Liver (tissue), 9 donors: ENCODE measurements around the gene SIKE1. TPM values are rescaled to one million over a fixed set of nuclear protein-coding genes. Genes with fewer than 3 reads are reported as not detected.

ENCODE experiments used
- DNase-seq: peaks from one replicate; pipeline ENCODE4 v3.0.0-alpha.2; 2017; ENCODE audit warnings: low spot score
- H3K27ac ChIP-seq, 2 donors: one replicate each; pipeline ENCODE4 v1.7.0; 2013; ENCODE audit warnings: inconsistent platforms in 2 of 2, low read length in 2 of 2, control low read depth in 1 of 2, low read depth in 1 of 2, mild to moderate bottlenecking in 1 of 2
- H3K27me3 ChIP-seq, 4 donors: one replicate each; pipeline versions ENCODE4 v1.6.1 to v1.7.0; 2013; ENCODE audit warnings: low read length in 3 of 4, inconsistent platforms in 1 of 4, mild to moderate bottlenecking in 1 of 4, moderate library complexity in 1 of 4; ENCODE audit not compliant: control insufficient read depth in 4 of 4, insufficient read depth in 4 of 4
- H3K36me3 ChIP-seq, 4 donors: one replicate each; pipeline versions ENCODE4 v1.6.1 to v1.7.0; 2013; ENCODE audit warnings: low read length in 3 of 4, mild to moderate bottlenecking in 3 of 4, low read depth in 1 of 4, moderate library complexity in 1 of 4; ENCODE audit not compliant: control insufficient read depth in 4 of 4, insufficient read depth in 3 of 4
- H3K4me1 ChIP-seq, 4 donors: one replicate each; pipeline versions ENCODE4 v1.6.1 to v1.7.0; 2013; ENCODE audit warnings: low read length in 3 of 4, mild to moderate bottlenecking in 3 of 4, moderate library complexity in 1 of 4; ENCODE audit not compliant: control insufficient read depth in 4 of 4, insufficient read depth in 4 of 4
- H3K4me3 ChIP-seq, 3 donors: one replicate each; pipeline versions ENCODE4 v1.6.1 to v1.7.0; 2013; ENCODE audit warnings: low read length in 3 of 3, control low read depth in 1 of 3, low read depth in 1 of 3, mild to moderate bottlenecking in 1 of 3
- H3K9ac ChIP-seq, 2 donors: one replicate each; pipeline ENCODE4 v1.7.0; 2013; ENCODE audit warnings: low read length in 2 of 2, mild to moderate bottlenecking in 2 of 2, moderate library complexity in 2 of 2, control low read depth in 1 of 2, low read depth in 1 of 2
- H3K9me3 ChIP-seq, 4 donors: one replicate each; pipeline versions ENCODE4 v1.6.1 to v1.7.0; 2013; ENCODE audit warnings: low read length in 3 of 4; ENCODE audit not compliant: control insufficient read depth in 4 of 4
- ATF3 ChIP-seq: IDR thresholded peaks from 2 replicates; pipeline ENCODE4 v1.6.1; 2016; ENCODE audit warnings: antibody characterized with exemption
- EGR1 ChIP-seq, 2 donors: IDR thresholded peaks; 2 replicates each; pipeline ENCODE4 v1.6.1; 2016 to 2018; ENCODE audit warnings: antibody characterized with exemption in 2 of 2, low read depth in 2 of 2
- FOXA1 ChIP-seq: IDR thresholded peaks from 2 replicates; pipeline ENCODE4 v1.6.1; 2016; ENCODE audit warnings: antibody characterized with exemption
- FOXA2 ChIP-seq: IDR thresholded peaks from 2 replicates; pipeline ENCODE4 v1.6.1; 2016; ENCODE audit warnings: antibody characterized with exemption
- GABPA ChIP-seq, 2 donors: IDR thresholded peaks in 1 of 2; conservative IDR thresholded peaks in 1 of 2; 2 replicates each; pipeline ENCODE4 v1.6.1; 2016; ENCODE audit warnings: antibody characterized with exemption in 2 of 2, mild to moderate bottlenecking in 1 of 2, moderate library complexity in 1 of 2
- JUND ChIP-seq, 2 donors: IDR thresholded peaks; 2 replicates each; pipeline ENCODE4 v1.6.1; 2016; ENCODE audit warnings: antibody characterized with exemption in 2 of 2
- NR2F2 ChIP-seq: IDR thresholded peaks from 2 replicates; pipeline ENCODE4 v1.6.1; 2016; ENCODE audit warnings: antibody characterized with exemption
- RAD21 ChIP-seq, 2 donors: IDR thresholded peaks; 2 replicates each; pipeline ENCODE4 v1.6.1; 2016; ENCODE audit warnings: antibody characterized with exemption in 2 of 2, mild to moderate bottlenecking in 2 of 2
- RXRA ChIP-seq, 2 donors: IDR thresholded peaks; 2 replicates each; pipeline ENCODE4 v1.6.1; 2017 to 2018; ENCODE audit warnings: antibody characterized with exemption in 2 of 2, mild to moderate bottlenecking in 1 of 2
- SP1 ChIP-seq: IDR thresholded peaks from 2 replicates; pipeline ENCODE4 v1.6.1; 2018; ENCODE audit warnings: antibody characterized with exemption, mild to moderate bottlenecking
- TAF1 ChIP-seq: conservative IDR thresholded peaks from 2 replicates; pipeline ENCODE4 v1.6.1; 2016; ENCODE audit warnings: antibody characterized with exemption, mild to moderate bottlenecking
- YY1 ChIP-seq: IDR thresholded peaks from 2 replicates; pipeline ENCODE4 v1.6.1; 2016; ENCODE audit warnings: antibody characterized with exemption, mild to moderate bottlenecking
- ZBTB33 ChIP-seq: IDR thresholded peaks from 2 replicates; pipeline ENCODE4 v1.6.1; 2016; ENCODE audit warnings: antibody characterized with exemption
- WGBS: extraction: QIAGEN DNeasy Blood & Tissue Kit; methylation state at CpG from one replicate; pipeline ENCODE4 v1.1.7; 2013; 5-methylcytosine and 5-hydroxymethylcytosine counted together
- polyA plus RNA-seq, 2 donors: library from polyadenylated mRNA; stranded (reverse) in 1 of 2; unstranded in 1 of 2; fragments of 200-250 nt in 1 of 2; fragments of >200 nt in 1 of 2; fragmentation: Nextera tagmentation in 1 of 2; extraction: Ambion mirVana in 1 of 2; gene quantifications; one replicate each; pipeline versions ENCODE4 v1.2.1 to v1.2.3, GENCODE V29; 2013 to 2015
- total RNA-seq, 2 donors: library from RNA; depleted of rRNA; stranded (reverse); fragments of >200 nt; gene quantifications; one replicate each; pipeline ENCODE4 v1.2.3, GENCODE V29; 2014
- TF ChIP-seq, protein P1 (sequence below): fragments of 150-350 bp; IDR thresholded peaks from 2 replicates; pipeline ENCODE4 v1.5.1; 2017; ENCODE audit warnings: improper control_type of control experiment, low read depth, low read length; ENCODE audit not compliant: missing input control
- TF ChIP-seq, protein P2 (sequence below): IDR thresholded peaks from 2 replicates; pipeline ENCODE4 v1.6.1; 2016; ENCODE audit warnings: antibody characterized with exemption
- donor health status: healthy.
- donor health status: healthy.
- donor health status: healthy.
- donor health status: healthy.
- donor health status: healthy.

SIKE1 gene
- total and polyA plus RNA-seq, 4 donors, result 12.0 to 40.4 (median 22.6) TPM

GRCh38 chr1:114735479-114735878 is 45.0 kb downstream of the SIKE1 start:
- Histone ChIP-seq H3K9me3 (no peaks in the 10 kb centered on the region), H3K4me1 (peaks cover 0 to 6% (median 4%) of the 10 kb centered on the region in 4 donors), H3K9ac (no peak overlapping the region), H3K27me3 (no peaks in the 10 kb centered on the region), H3K4me3 (no peak overlapping the region), H3K27ac (no peak overlapping the region), H3K36me3 (peaks cover 6 to 72% (median 64%) of the 10 kb centered on the region in 4 donors)
- TF ChIP-seq, protein P1, sequence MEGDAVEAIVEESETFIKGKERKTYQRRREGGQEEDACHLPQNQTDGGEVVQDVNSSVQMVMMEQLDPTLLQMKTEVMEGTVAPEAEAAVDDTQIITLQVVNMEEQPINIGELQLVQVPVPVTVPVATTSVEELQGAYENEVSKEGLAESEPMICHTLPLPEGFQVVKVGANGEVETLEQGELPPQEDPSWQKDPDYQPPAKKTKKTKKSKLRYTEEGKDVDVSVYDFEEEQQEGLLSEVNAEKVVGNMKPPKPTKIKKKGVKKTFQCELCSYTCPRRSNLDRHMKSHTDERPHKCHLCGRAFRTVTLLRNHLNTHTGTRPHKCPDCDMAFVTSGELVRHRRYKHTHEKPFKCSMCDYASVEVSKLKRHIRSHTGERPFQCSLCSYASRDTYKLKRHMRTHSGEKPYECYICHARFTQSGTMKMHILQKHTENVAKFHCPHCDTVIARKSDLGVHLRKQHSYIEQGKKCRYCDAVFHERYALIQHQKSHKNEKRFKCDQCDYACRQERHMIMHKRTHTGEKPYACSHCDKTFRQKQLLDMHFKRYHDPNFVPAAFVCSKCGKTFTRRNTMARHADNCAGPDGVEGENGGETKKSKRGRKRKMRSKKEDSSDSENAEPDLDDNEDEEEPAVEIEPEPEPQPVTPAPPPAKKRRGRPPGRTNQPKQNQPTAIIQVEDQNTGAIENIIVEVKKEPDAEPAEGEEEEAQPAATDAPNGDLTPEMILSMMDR, result no peak
- TF ChIP-seq NR2F2 (no peak), ATF3 (no peak), YY1 (no peak), TAF1 (no peak), EGR1 (IDR thresholded peaks at IDR 0.05; ENCODE audit: low read depth in 2 of 2) (no peak), SP1 (no peak), FOXA2 (no peak), JUND (IDR thresholded peaks at IDR 0.05) (no peak)
- DNase-seq, result no peak
- 93% methylated on average over 1 of the region's 1 CpG for WGBS

DNA sequence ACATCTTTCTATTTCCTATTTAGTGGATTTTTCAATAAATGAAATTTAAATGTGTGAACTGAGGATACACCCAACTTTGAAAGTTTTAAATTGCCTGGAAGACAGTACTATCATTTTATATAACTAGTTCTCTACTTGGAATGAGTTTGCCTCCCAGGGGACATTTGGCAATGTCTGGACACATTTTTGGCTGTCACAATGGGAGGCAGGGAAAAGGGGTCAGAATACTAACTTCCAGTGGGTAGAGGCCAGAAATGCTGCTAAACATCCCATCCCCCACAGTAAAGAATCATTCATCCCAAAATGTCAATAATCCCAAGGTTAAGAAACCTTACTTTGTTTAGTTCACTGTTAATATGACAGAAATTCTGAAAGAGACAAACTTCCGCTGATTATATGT is 50.7 kb downstream of the SIKE1 start:
- DNase-seq, result no peak
- H3K9me3 ChIP-seq, result no peaks in the 10 kb centered on the region
- H3K27me3 ChIP-seq, result no peaks in the 10 kb centered on the region
- H3K9ac ChIP-seq, result no peak overlapping the region
- peaks cover 13 to 82% (median 65%) of the 10 kb centered on the region in 4 donors for H3K36me3 ChIP-seq
- no peak overlapping the region for H3K4me3 ChIP-seq
- no peak overlapping the region for H3K27ac ChIP-seq
- peaks cover 0 to 15% (median 13%) of the 10 kb centered on the region in 4 donors for H3K4me1 ChIP-seq
- no peak for TF ChIP-seq GABPA (IDR thresholded peaks at IDR 0.05 in 1 of 2, conservative IDR thresholded peaks at IDR 0.05 in 1 of 2)
- no peak for TF ChIP-seq FOXA2
- no peak for TF ChIP-seq JUND (IDR thresholded peaks at IDR 0.05)
- TF ChIP-seq ATF3, result no peak
- TF ChIP-seq, protein P2, sequence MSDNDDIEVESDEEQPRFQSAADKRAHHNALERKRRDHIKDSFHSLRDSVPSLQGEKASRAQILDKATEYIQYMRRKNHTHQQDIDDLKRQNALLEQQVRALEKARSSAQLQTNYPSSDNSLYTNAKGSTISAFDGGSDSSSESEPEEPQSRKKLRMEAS, result no peak
- no peak for TF ChIP-seq YY1
- TF ChIP-seq, protein P1, result no peak
- WGBS, result 58% methylated on average over 1 of the region's 1 CpG

DNA sequence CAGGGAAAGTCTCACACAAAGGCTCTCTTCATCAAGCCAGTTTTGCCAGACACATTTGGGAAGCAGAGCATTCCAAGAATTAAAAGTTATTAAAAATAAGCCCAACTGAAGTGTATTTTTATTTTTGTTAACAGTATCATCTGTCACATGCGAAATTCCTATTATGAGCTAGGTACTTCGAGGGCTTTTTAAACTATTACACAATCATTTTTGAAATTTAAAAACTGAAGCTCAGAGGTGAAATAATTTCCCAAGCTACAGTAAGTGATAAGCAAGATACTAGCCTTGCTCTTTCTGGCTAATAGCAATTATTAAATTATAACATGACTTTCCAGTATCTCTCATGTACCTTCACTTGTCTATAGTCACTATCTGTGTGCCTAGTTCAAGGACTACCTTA is 51.9 kb downstream of the SIKE1 start:
- no peak overlapping the region for H3K4me3 ChIP-seq
- 72% methylated on average over 2 of the region's 2 CpGs for WGBS
- no peaks in the 10 kb centered on the region for H3K27me3 ChIP-seq
- H3K36me3 ChIP-seq, result peaks cover 14 to 78% (median 62%) of the 10 kb centered on the region in 4 donors
- H3K9me3 ChIP-seq, result no peaks in the 10 kb centered on the region
- no peak for DNase-seq
- peaks cover 0 to 22% (median 21%) of the 10 kb centered on the region in 4 donors for H3K4me1 ChIP-seq
- no peak overlapping the region for H3K27ac ChIP-seq
- TF ChIP-seq RAD21 (IDR thresholded peaks at IDR 0.05), result no peak
- no peak for TF ChIP-seq ZBTB33
- no peak for TF ChIP-seq EGR1 (IDR thresholded peaks at IDR 0.05; ENCODE audit: low read depth in 2 of 2)
- TF ChIP-seq FOXA1, result no peak
- no peak for TF ChIP-seq TAF1
- TF ChIP-seq RXRA (IDR thresholded peaks at IDR 0.05), result no peak
- no peak for TF ChIP-seq NR2F2
- no peak for TF ChIP-seq SP1
- no peak for TF ChIP-seq JUND (IDR thresholded peaks at IDR 0.05)
- H3K9ac ChIP-seq, result no peak overlapping the region
